BLaER1 treated with 17β-estradiol and CSF1 and Interleukin-3, amounts not matched to agents 10 nM and 100 nM (cell line): ENCODE measurements around the gene FHIT.

Experiments used
- H3K27ac ChIP-seq, 11 experiments: shearing (Covaris generic); formaldehyde crosslinking; 2 replicates each; pipeline ENCODE4 v1.8.1; 2022
- H3K27me3 ChIP-seq, 11 experiments: shearing (Covaris generic); formaldehyde crosslinking; 2 replicates each; pipeline ENCODE4 v1.8.1; 2022
- H3K36me3 ChIP-seq, 11 experiments: shearing (Covaris generic); formaldehyde crosslinking; 2 replicates each; pipeline ENCODE4 v1.8.1; 2022
- H3K4me1 ChIP-seq, 10 experiments: shearing (Covaris generic); formaldehyde crosslinking; 2 replicates each; pipeline ENCODE4 v1.8.1; 2022
- H3K4me2 ChIP-seq, 11 experiments: shearing (Covaris generic); formaldehyde crosslinking; 2 replicates each; pipeline ENCODE4 v1.8.1; 2022
- H3K4me3 ChIP-seq, 10 experiments: shearing (Covaris generic); formaldehyde crosslinking; 2 replicates each; pipeline ENCODE4 v1.8.1; 2022
- H3K9ac ChIP-seq, 11 experiments: shearing (Covaris generic); formaldehyde crosslinking; 2 replicates each; pipeline ENCODE4 v1.8.1; 2022
- H3K9me3 ChIP-seq, 11 experiments: shearing (Covaris generic); formaldehyde crosslinking; replicated peaks in 1 of 11; 2 replicates each; pipeline ENCODE4 v1.8.1; 2022
- H4K20me1 ChIP-seq, 11 experiments: shearing (Covaris generic); formaldehyde crosslinking; 2 replicates each; pipeline ENCODE4 v1.8.1; 2022
- Cebpa-rat ChIP-seq, 11 experiments: shearing (Covaris generic); IDR thresholded peaks; 2 replicates each; pipeline ENCODE4 v1.8.1; 2022

FHIT gene

DNA sequence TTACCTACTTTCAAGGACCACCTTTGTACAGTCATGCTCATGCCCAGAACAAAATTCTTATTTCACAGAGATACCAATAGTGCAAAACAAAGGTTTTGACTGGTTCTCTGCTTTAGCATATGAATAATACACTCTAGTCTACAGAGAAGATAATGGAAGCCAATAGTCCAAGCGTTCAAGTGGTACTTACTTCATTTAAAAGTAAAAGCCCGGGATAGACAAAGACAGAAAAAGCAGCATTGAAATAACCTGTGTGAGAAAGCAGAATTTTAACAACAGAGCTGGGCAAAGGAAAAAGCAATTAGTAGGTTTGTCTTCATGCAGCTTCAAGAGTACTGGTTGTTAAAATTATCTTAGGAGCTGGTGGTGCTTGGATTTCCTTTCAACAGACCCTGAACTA, 848.3 kb downstream of the FHIT start:
- no peak overlapping the region for H3K4me2 ChIP-seq

GRCh38 chr3:60399861-60400845, 851.1 kb downstream of the FHIT start:
- Histone ChIP-seq H3K4me2 (no peak overlapping the region), H3K9me3 (peaks cover 0 to 12% (median 4%) of the 10 kb centered on the region in 11 experiments; a peak in 8 of 22 replicates), H3K4me1 (no peaks in the 10 kb centered on the region), H3K36me3 (no peaks in the 10 kb centered on the region), H4K20me1 (no peaks in the 10 kb centered on the region), H3K4me3 (no peak overlapping the region), H3K9ac (no peak overlapping the region), H3K27me3 (no peaks in the 10 kb centered on the region), H3K27ac (no peak overlapping the region)
- no peak for TF ChIP-seq Cebpa-rat (IDR thresholded peaks at IDR 0.05)

More for the DNA sequence above, 848.3 kb downstream of the FHIT start:
- TF ChIP-seq Cebpa-rat (IDR thresholded peaks at IDR 0.05) = no peak
- H3K27me3 ChIP-seq = no peaks in the 10 kb centered on the region
- H3K9ac ChIP-seq = no peak overlapping the region
- peaks cover 0 to 10% (median 2%) of the 10 kb centered on the region in 11 experiments; a peak in 8 of 22 replicates for H3K9me3 ChIP-seq
- H3K27ac ChIP-seq = no peak overlapping the region
- H3K4me1 ChIP-seq = no peaks in the 10 kb centered on the region
- H3K4me3 ChIP-seq = no peak overlapping the region
- H3K36me3 ChIP-seq = no peaks in the 10 kb centered on the region
- H4K20me1 ChIP-seq = no peaks in the 10 kb centered on the region

- H3K9ac ChIP-seq = no peak overlapping the region
- no peak overlapping the region for H3K4me2 ChIP-seq
- no peak overlapping the region for H3K27ac ChIP-seq
- H3K9me3 ChIP-seq = peaks cover 0 to 12% (median 0%) of the 10 kb centered on the region in 11 experiments; a peak in 5 of 22 replicates
- no peak overlapping the region for H3K4me3 ChIP-seq
- H4K20me1 ChIP-seq = no peaks in the 10 kb centered on the region
- H3K4me1 ChIP-seq = no peaks in the 10 kb centered on the region
- H3K36me3 ChIP-seq = no peaks in the 10 kb centered on the region
- TF ChIP-seq Cebpa-rat (IDR thresholded peaks at IDR 0.05) = no peak
- H3K27me3 ChIP-seq = no peaks in the 10 kb centered on the region
These were observed 852.0 kb downstream of the FHIT start for GRCh38 chr3:60399292-60399691.

- H3K9ac ChIP-seq = no peak overlapping the region
- H3K4me1 ChIP-seq = no peaks in the 10 kb centered on the region
- no peak overlapping the region for H3K4me2 ChIP-seq
- H3K27me3 ChIP-seq = no peaks in the 10 kb centered on the region
- H3K36me3 ChIP-seq = no peaks in the 10 kb centered on the region
- H4K20me1 ChIP-seq = no peaks in the 10 kb centered on the region
- H3K9me3 ChIP-seq = peaks cover 0 to 12% (median 0%) of the 10 kb centered on the region in 11 experiments; a peak in 5 of 22 replicates
- H3K27ac ChIP-seq = no peak overlapping the region
- TF ChIP-seq Cebpa-rat (IDR thresholded peaks at IDR 0.05) = no peak
- H3K4me3 ChIP-seq = no peak overlapping the region
These were observed 856.0 kb downstream of the FHIT start for GRCh38 chr3:60395173-60395762.

DNA sequence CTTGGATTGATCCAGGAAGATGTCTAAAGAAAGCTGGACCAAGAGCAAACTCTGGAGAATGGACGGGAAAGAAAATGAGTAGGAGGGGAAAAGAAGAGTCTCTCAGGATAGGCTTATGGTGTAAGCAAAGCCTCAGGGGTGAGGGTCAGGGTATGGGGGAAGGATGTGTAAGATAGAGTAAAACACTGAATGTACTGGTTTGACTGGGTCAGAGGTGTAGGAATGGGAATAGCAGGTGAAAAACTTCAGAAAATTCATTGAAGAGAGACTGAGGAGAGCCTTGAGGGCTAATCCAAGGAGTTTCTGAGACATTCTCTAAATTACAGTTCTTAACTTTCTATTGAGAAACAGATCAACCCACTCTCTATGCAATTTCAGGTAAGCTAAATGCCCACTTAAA, 857.3 kb downstream of the FHIT start:
- H3K27me3 ChIP-seq = no peaks in the 10 kb centered on the region
- H3K9me3 ChIP-seq = peaks cover 0 to 12% (median 0%) of the 10 kb centered on the region in 11 experiments; a peak in 5 of 22 replicates
- H4K20me1 ChIP-seq = no peaks in the 10 kb centered on the region
- H3K36me3 ChIP-seq = no peaks in the 10 kb centered on the region
- no peak overlapping the region for H3K9ac ChIP-seq
- H3K4me3 ChIP-seq = no peak overlapping the region
- H3K4me1 ChIP-seq = no peaks in the 10 kb centered on the region
- no peak overlapping the region for H3K27ac ChIP-seq
- TF ChIP-seq Cebpa-rat (IDR thresholded peaks at IDR 0.05) = no peak
- no peak overlapping the region for H3K4me2 ChIP-seq

GRCh38 chr3:60392501-60392900, 858.8 kb downstream of the FHIT start:
- H3K4me2 ChIP-seq = no peak overlapping the region
- H3K4me3 ChIP-seq = no peak overlapping the region
- peaks cover 0 to 5% (median 0%) of the 10 kb centered on the region in 11 experiments; a peak in 4 of 22 replicates for H3K9me3 ChIP-seq
- no peaks in the 10 kb centered on the region for H3K27me3 ChIP-seq
- H4K20me1 ChIP-seq = no peaks in the 10 kb centered on the region
- H3K4me1 ChIP-seq = no peaks in the 10 kb centered on the region
- TF ChIP-seq Cebpa-rat (IDR thresholded peaks at IDR 0.05) = no peak
- H3K36me3 ChIP-seq = no peaks in the 10 kb centered on the region
- H3K9ac ChIP-seq = no peak overlapping the region
- no peak overlapping the region for H3K27ac ChIP-seq

DNA sequence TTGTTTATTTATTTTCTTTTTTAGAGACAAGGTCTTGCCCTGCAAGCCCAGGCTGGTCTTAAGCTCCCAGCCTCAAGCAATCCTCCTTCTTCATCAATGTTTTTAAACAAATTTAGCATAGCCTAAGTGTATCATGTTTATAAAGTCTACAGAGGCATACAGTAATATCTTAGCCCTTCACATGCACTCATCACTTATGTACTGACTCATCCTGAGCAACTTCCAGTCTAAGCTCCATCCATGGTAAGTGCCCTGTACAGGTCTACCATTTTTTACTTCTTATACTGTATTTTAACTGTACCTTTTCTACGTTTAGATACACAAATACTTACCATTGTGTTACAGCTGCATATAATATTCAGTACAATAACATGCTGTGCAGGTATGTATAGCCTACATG, 860.0 kb downstream of the FHIT start:
- H3K4me1 ChIP-seq = peaks cover 0 to 4% (median 0%) of the 10 kb centered on the region in 10 experiments; a peak in 3 of 20 replicates
- H4K20me1 ChIP-seq = no peaks in the 10 kb centered on the region
- H3K4me2 ChIP-seq = no peak overlapping the region
- H3K9me3 ChIP-seq = no peaks in the 10 kb centered on the region
- H3K27ac ChIP-seq = no peak overlapping the region
- TF ChIP-seq Cebpa-rat (IDR thresholded peaks at IDR 0.05) = no peak
- no peak overlapping the region for H3K9ac ChIP-seq
- no peaks in the 10 kb centered on the region for H3K36me3 ChIP-seq
- no peak overlapping the region for H3K4me3 ChIP-seq
- H3K27me3 ChIP-seq = no peaks in the 10 kb centered on the region

DNA sequence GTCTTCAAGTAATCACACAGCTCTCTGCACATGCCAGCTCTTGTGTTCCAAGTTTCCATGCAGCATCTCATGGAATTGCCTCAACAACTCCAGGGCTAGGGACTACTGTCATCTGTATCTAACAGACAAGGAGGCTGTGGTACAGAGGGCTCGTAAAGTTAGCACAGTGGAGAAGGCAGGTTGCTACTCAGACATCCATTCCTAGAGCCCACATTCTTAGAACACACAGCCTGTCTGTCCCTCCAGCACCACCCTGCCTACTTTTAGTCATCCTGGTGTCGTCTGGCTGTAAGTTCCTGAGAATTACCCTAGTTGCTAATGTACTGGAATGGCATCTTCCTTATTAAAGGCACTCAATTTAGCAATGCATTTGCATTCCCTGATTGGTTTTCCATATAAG, 862.5 kb downstream of the FHIT start:
- TF ChIP-seq Cebpa-rat (IDR thresholded peaks at IDR 0.05) = no peak
- H3K9ac ChIP-seq = no peak overlapping the region
- no peaks in the 10 kb centered on the region for H3K36me3 ChIP-seq
- H3K4me1 ChIP-seq = peaks cover 0 to 10% (median 0%) of the 10 kb centered on the region in 10 experiments; a peak in 3 of 20 replicates
- no peak overlapping the region for H3K27ac ChIP-seq
- H3K4me2 ChIP-seq = no peak overlapping the region
- no peaks in the 10 kb centered on the region for H3K9me3 ChIP-seq
- no peaks in the 10 kb centered on the region for H4K20me1 ChIP-seq
- no peak overlapping the region for H3K4me3 ChIP-seq
- no peaks in the 10 kb centered on the region for H3K27me3 ChIP-seq

DNA sequence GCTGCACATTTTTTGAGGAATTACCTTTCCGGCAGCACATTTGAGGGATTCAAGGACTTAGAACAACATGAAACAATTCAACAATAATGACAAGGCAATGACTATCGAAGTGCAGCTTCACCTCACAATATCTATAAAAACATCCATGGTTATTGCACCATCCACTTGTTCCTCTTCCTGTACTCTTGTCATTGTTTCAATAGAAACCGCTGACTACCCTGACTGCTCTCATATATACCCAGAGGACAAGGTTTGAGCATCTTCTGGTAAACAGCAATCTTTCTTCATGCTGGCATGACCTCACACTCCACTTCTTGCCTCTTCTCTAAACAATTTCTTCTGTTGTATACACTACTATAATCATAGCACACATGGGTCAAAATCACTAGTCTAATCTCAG, 864.9 kb downstream of the FHIT start:
- H4K20me1 ChIP-seq = no peaks in the 10 kb centered on the region
- no peak for TF ChIP-seq Cebpa-rat (IDR thresholded peaks at IDR 0.05)

More for the DNA sequence above, 864.9 kb downstream of the FHIT start:
- H3K9me3 ChIP-seq = no peaks in the 10 kb centered on the region
- H3K9ac ChIP-seq = no peak overlapping the region
- H3K4me3 ChIP-seq = no peak overlapping the region
- peak overlapping the region in 3 of 11 experiments; percentile 5 to 45 (median 12); a peak in 4 of 22 replicates for H3K4me2 ChIP-seq
- H3K27ac ChIP-seq = no peak overlapping the region
- H3K4me1 ChIP-seq = peaks cover 0 to 10% (median 0%) of the 10 kb centered on the region in 10 experiments; a peak in 3 of 20 replicates
- H3K36me3 ChIP-seq = no peaks in the 10 kb centered on the region
- no peaks in the 10 kb centered on the region for H3K27me3 ChIP-seq
